ENCODE results near the gene MNDA.
"Not testable (repeated sequence)": the region's sequence is repeated elsewhere in the genome, so short reads cannot be mapped to it uniquely, and the experiment has no call there.

MNDA gene

DNA sequence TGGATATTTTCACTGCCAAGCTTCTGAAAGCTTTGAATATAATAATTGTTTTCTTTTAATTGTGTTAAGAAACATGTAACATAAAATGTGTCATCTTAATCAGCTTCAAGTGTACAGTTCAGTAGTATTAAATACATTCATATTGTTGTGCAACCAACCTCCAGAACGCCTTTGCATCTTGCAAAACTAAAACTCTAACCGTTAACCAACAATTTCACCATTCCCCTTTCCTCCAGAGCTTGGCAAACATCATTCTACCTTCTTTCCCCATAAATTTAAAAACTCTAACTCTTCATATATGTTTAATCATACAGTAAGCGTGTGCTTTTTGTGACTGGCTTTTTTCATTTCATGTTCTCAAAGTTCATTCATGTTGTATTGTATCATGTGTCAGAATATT lies 2.1 kb downstream of the MNDA start:
- H3K4me3 ChIP-seq (ENCODE audit: low read depth, low read length): no peak overlapping the region
- DNase-seq (ENCODE audit: low read depth): no peak
- TF ChIP-seq CTCF (conservative IDR thresholded peaks at IDR 0.05; ENCODE audit: low read depth, low read length): no peak

DNA sequence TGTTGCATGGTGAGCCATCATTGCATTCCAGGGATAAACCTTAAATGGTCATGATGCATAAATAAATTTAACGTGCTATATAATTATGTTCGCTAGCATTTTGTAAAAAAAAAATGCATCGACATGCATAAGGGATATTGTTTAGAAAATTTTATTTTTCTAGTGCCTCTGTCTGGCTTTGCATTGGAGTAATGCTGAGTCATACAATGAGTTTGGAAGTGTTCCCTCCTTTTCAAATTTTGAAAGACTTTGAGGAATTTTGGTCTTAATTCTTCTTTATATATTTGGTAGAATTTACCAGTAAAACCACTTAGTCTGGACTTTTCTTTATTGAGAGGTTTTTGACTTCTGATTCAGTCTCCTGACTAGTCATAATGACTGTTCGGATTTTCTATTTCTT lies 4.9 kb downstream of the MNDA start:
- no peak for DNase-seq (ENCODE audit: low read depth)
- TF ChIP-seq CTCF (conservative IDR thresholded peaks at IDR 0.05; ENCODE audit: low read depth, low read length): no peak
- no peak overlapping the region for H3K4me3 ChIP-seq (ENCODE audit: low read depth, low read length)

GRCh38 chr1:158838660-158839059 lies 7.5 kb downstream of the MNDA start:
- no peak for TF ChIP-seq CTCF (conservative IDR thresholded peaks at IDR 0.05; ENCODE audit: low read depth, low read length)
- DNase-seq (ENCODE audit: low read depth): no peak
- H3K4me3 ChIP-seq (ENCODE audit: low read depth, low read length): no peak overlapping the region

DNA sequence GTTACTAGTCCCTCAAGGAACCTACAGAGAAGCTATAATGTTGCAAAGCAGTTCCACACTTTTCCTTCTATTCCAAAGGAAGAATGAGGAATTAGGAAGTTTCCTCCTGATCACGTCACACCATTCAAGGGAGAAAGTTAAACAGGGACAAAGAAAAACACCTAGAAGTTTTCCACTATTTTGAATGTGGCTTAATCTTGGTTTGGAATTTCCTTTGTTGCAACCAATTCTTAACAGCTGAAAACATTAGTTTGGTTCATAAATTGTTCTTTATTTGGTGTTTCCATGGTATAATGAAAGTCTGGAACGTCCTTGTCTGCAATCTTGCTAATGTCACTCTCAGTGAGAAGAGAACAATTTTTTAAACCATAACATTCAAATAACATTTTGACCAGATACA lies 8.4 kb downstream of the MNDA start:
- DNase-seq (ENCODE audit: low read depth): no peak
- no peak for TF ChIP-seq CTCF (conservative IDR thresholded peaks at IDR 0.05; ENCODE audit: low read depth, low read length)
- no peak overlapping the region for H3K4me3 ChIP-seq (ENCODE audit: low read depth, low read length)

- no peak for TF ChIP-seq CTCF (conservative IDR thresholded peaks at IDR 0.05; ENCODE audit: low read depth, low read length)
- no peak overlapping the region for H3K4me3 ChIP-seq (ENCODE audit: low read depth, low read length)
- DNase-seq (ENCODE audit: low read depth): no peak
Observed at GRCh38 chr1:158840236-158840635, 9.1 kb downstream of the MNDA start.

DNA sequence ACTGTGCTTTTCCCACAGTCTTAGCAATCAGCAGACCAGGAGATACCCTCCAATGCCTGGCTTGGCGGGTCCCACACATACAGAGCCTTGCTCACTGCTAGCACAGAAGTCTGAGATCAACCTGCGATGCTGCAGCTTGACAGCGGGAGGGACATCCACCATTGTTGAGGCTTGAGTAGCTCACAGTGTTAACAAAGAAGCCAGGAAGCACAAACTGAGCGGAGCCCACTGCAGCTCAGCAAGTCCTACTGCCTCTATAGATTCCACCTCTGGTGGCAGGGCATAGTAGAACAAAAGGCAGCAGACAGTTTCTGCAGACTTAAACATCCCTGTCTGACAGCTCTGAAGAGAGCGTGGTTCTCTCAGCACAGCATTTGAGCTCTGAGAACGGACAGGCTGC lies 33.4 kb downstream of the MNDA start:
- no peak for TF ChIP-seq CTCF (conservative IDR thresholded peaks at IDR 0.05; ENCODE audit: low read depth, low read length)
- DNase-seq (ENCODE audit: low read depth): no peak

GRCh38 chr1:158870438-158870837 lies 39.3 kb downstream of the MNDA start:
- not testable (repeated sequence) for H3K4me3 ChIP-seq (ENCODE audit: low read depth, low read length); DNase-seq (ENCODE audit: low read depth)

More for the DNA sequence above, 33.4 kb downstream of the MNDA start:
- H3K4me3 ChIP-seq (ENCODE audit: low read depth, low read length): no peak overlapping the region

DNA sequence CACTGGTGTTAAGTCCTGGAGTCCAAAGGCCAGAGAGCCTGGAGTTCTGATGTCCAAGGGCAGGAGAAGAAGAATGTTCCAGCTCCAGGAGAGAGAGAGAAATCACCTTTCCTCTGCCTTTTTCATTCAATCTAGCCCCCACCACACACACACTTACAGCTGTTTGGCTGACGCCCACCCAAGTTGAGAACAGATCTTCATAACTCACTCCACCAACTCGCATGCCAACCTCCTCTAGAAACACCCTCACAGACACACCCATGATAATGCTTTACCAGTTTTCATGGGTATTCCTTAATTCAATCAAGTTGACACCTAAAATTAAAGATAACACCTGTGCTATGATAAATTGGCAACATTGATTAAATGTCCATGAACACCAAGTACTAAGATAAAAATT lies 42.0 kb downstream of the MNDA start:
- no peak for TF ChIP-seq CTCF (conservative IDR thresholded peaks at IDR 0.05; ENCODE audit: low read depth, low read length)
- no peak for DNase-seq (ENCODE audit: low read depth)
- no peak overlapping the region for H3K4me3 ChIP-seq (ENCODE audit: low read depth, low read length)
